ENCODE data around the gene NAA38. TPM values are rescaled to one million over a fixed set of nuclear protein-coding genes. Genes with fewer than 3 reads are reported as not detected.
A peak's percentile ranks its signal among the peaks of the same experiment; 100 is the strongest.

NAA38 gene
- total and polyA plus RNA-seq, 2 donors (not counting 1 experiment from before 2014, with no cell fraction given), result 20.0 to 80.5 TPM

GRCh38 chr17:7856011-7856810 lies 1.1 kb downstream of the NAA38 start:
- no peaks in the 10 kb centered on the region for H3K27me3 Mint-ChIP-seq
- peak overlapping the region; percentile 82 for H3K9ac ChIP-seq (ENCODE audit: low read length)
- POLR2A ChIA-PET, result interaction anchor here (0.6 to 1.7 kb wide), 15 partner anchors 10 to 614 kb away, joined by 3 to 21 read pairs (median 4); partner anchors contain the start of genes CNTROB, CTC1, GABARAP and KDM6B
- TF ChIP-seq CTCF (IDR thresholded peaks at IDR 0.05), result no peak
- no peak for TF ChIP-seq EZH2 (IDR thresholded peaks at IDR 0.05; ENCODE audit: borderline replicate concordance, insufficient read depth, low read depth, low read length, poor library complexity, severe bottlenecking)
- H3K9me3 Mint-ChIP-seq (ENCODE audit: insufficient read depth), result no peaks in the 10 kb centered on the region
- peaks cover 23 to 40% of the 10 kb centered on the region in 2 donors for H3K4me1 ChIP-seq (ENCODE audit: control insufficient read depth in 2 of 2, insufficient read depth in 2 of 2, low read length in 2 of 2)
- H3K79me2 ChIP-seq (ENCODE audit: control insufficient read depth, insufficient read depth, low read length), result peaks cover 9% of the 10 kb centered on the region
- peaks cover 25% of the 10 kb centered on the region for H4K20me1 ChIP-seq (ENCODE audit: control insufficient read depth, insufficient read depth, low read length, poor library complexity, severe bottlenecking)
- no peak overlapping the region for H3K4me3 Mint-ChIP-seq
- ATAC-seq (ENCODE audit: low read depth) (no peak), DNase-seq (peak; percentile 67)
- H2AFZ ChIP-seq (ENCODE audit: insufficient read depth, low read depth, low read length, poor library complexity, severe bottlenecking), result peak overlapping the region; percentile 87
- H3K27ac ChIP-seq (ENCODE audit: low read length in 2 of 2), result peak overlapping the region; percentile 85 to 90
- CTCF ChIA-PET, result interaction anchor here (0.7 to 2.6 kb wide), 13 partner anchors 14 to 217 kb away, joined by 3 to 53 read pairs (median 7); partner anchors contain the start of genes CNTROB, TP53, TRAPPC1 and WRAP53
- H3K4me1 Mint-ChIP-seq, result peaks cover 13% of the 10 kb centered on the region
- intact Hi-C loops (cut with micrococcal nuclease), result loop anchor here (5.0 kb wide), 4 partner anchors 61 to 604 kb away; partner anchors contain the start of genes CTDNEP1, ELP5, RNF227 and TP53
- H3K4me3 ChIP-seq (ENCODE audit: control extremely low read depth in 1 of 5, extremely low read depth in 1 of 5, insufficient read depth in 1 of 5, low read depth in 2 of 5, low read length in 4 of 5), result peak overlapping the region; percentile 54 to 92 (median 76)
- WGBS (ENCODE audit: insufficient coverage), result 2% methylated on average over 19 of the region's 29 CpGs
- H3K9me3 ChIP-seq (ENCODE audit: control extremely low read depth in 1 of 3, control insufficient read depth in 2 of 3, insufficient read depth in 1 of 3, low read length in 2 of 3), result no peaks in the 10 kb centered on the region
- H3K27me3 ChIP-seq (replicated peaks in 1 of 4; ENCODE audit: control extremely low read depth in 1 of 4, control insufficient read depth in 3 of 4, insufficient read depth in 4 of 4, low read length in 3 of 4), result no peaks in the 10 kb centered on the region
- no peak overlapping the region for H3K27ac Mint-ChIP-seq
- peaks cover 0 to 8% of the 10 kb centered on the region in 2 experiments for H3K36me3 ChIP-seq (replicated peaks in 1 of 2; ENCODE audit: control extremely low read depth in 1 of 2, control insufficient read depth in 1 of 2, extremely low read depth in 1 of 2, insufficient read depth in 2 of 2, low read length in 1 of 2)
- peak overlapping the region; percentile 83 for H3K4me2 ChIP-seq (replicated peaks; ENCODE audit: low read depth, low read length, poor library complexity, severe bottlenecking)

Measured in B cell (primary cell).